Measurements from ENCODE around the gene ARHGAP22.

Gene ARHGAP22

GRCh38 chr10:48508791-48509772 is 95.8 kb downstream of the ARHGAP22 start:
- H3K4me3 ChIP-seq (ENCODE audit: low read depth, low read length) = no peak overlapping the region
- TF ChIP-seq, protein P1, sequence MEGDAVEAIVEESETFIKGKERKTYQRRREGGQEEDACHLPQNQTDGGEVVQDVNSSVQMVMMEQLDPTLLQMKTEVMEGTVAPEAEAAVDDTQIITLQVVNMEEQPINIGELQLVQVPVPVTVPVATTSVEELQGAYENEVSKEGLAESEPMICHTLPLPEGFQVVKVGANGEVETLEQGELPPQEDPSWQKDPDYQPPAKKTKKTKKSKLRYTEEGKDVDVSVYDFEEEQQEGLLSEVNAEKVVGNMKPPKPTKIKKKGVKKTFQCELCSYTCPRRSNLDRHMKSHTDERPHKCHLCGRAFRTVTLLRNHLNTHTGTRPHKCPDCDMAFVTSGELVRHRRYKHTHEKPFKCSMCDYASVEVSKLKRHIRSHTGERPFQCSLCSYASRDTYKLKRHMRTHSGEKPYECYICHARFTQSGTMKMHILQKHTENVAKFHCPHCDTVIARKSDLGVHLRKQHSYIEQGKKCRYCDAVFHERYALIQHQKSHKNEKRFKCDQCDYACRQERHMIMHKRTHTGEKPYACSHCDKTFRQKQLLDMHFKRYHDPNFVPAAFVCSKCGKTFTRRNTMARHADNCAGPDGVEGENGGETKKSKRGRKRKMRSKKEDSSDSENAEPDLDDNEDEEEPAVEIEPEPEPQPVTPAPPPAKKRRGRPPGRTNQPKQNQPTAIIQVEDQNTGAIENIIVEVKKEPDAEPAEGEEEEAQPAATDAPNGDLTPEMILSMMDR (IDR thresholded peaks at IDR 0.05; ENCODE audit: borderline replicate concordance, insufficient read depth, low read depth, low read length) = no peak

DNA sequence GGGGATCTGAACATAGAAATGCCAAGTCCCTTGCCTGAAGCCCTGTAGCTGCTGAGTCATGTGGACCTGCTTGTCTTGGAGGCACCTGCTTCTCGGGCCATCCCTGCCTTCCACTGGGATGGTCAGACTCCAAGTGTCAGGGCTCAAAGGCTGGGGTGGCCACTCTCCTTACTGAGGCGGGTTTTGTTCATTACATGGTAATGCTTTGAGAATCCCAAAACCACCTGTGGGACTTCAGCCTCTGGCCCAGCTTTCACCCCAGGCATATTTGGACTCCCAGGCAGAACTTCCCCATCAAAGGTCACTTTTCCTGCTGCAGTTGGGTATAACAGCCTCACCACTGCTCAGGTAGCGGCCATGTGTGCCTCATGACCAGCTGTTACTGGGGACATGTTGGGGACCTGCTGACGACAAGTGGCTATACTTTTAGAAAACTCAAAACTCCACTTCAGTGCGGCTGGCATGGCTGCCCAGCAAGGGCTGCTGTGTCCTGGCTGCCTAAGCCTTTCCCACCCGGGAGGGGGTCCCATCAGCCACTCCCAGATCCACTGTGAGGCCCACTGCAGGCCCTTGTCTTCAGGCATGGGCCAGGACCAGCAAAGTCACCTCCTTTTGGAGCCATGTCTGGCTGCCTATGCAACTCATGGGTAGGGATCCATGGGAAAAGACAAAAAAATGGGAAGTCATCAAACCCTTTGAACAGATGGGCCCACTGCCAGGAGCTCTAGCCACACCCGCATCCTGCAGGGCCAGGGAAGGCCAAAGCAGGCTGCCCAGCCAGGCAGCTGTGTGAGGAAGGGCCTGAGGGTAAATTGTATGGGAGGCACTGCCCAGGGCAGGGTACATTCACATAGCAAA is 96.7 kb downstream of the ARHGAP22 start:
- TF ChIP-seq, protein P1 (IDR thresholded peaks at IDR 0.05; ENCODE audit: borderline replicate concordance, insufficient read depth, low read depth, low read length) = no peak
- no peak overlapping the region for H3K4me3 ChIP-seq (ENCODE audit: low read depth, low read length)

GRCh38 chr10:48507494-48507893 is 97.4 kb downstream of the ARHGAP22 start:
- TF ChIP-seq, protein P1 (IDR thresholded peaks at IDR 0.05; ENCODE audit: borderline replicate concordance, insufficient read depth, low read depth, low read length) = no peak
- H3K4me3 ChIP-seq (ENCODE audit: low read depth, low read length) = no peak overlapping the region

DNA sequence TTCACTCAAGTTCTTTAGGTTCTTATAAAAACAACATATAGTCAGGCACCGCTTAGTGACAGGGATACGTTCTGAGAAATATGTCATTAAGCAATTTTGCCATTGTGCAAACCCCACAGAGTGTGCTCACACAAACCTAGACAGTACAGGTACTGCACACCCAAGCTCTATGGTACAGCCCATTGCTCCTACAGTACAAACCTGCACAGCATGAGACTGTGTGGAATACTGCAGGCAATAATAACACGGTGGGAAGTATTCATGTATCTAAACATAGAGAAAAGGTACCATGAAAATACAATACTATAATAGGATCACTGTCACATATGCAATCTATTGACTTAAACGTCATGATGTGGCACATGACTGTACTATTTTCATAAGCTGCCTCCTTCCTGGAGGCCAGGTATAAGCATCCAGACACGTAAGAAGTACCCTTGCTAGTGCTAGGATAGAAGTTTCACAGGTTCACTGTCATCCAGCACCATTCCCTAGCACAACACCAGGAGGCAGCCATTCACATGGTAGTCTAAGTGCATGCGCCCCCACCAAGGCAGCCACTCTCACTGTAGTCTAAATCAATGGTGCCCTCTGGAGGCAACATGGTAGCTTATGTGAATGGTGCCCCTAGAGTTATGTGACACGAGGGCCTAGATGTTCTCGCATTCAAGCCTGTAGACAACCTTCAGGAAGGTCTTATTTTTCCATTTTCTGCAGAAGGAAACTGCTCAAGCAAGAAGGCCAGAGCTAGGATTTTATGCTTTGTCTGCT is 98.5 kb downstream of the ARHGAP22 start:
- TF ChIP-seq, protein P1 (IDR thresholded peaks at IDR 0.05; ENCODE audit: borderline replicate concordance, insufficient read depth, low read depth, low read length) = peak; percentile 36; the same call in 1 of the 2 replicates

GRCh38 chr10:48505394-48506112 is 99.3 kb downstream of the ARHGAP22 start:
- no peak overlapping the region for H3K4me3 ChIP-seq (ENCODE audit: low read depth, low read length)
- TF ChIP-seq, protein P1 (IDR thresholded peaks at IDR 0.05; ENCODE audit: borderline replicate concordance, insufficient read depth, low read depth, low read length) = no peak

More for the DNA sequence above, 98.5 kb downstream of the ARHGAP22 start:
- H3K4me3 ChIP-seq (ENCODE audit: low read depth, low read length) = no peak overlapping the region

Measured in GM12875 (cell line).